GM19397 (cell line): ENCODE data around the gene CNTNAP2.
"Not testable (repeated sequence)": the region's sequence is repeated elsewhere in the genome, so short reads cannot be mapped to it uniquely, and the experiment has no call there.

Experiments
- ATAC-seq: cut with Tn5 transposase; IDR thresholded peaks from one replicate; pipeline ENCODE4 v1.9.1; 2021; ENCODE audit warnings: mild to moderate bottlenecking, moderate library complexity; ENCODE audit not compliant: unreplicated experiment

Gene CNTNAP2

DNA sequence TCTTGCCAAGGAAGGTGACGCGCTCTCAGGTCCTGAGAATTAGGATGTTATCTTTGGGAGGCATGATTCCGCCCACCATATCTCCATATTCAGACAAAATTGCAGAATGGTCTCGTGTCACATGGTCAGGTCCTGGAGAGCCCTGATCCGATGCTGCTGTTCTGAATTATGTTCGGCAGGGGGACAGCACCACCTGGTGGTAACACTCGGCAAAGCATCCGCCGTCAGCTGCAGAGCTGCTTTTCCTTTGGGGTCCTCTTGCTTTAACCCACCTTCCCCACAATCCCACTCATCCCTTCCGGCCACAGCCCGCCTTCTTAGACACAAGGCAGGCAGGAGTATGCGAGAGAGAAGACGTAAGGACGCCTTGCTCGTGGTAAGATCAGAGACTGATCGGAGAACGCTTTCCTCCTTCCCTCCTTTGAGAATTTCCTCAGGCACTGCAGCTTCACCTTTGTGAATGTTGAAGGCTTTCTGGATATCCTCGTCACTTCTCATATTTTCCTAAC, 2146.2 kb downstream of the CNTNAP2 start:
- peak; percentile 73 for ATAC-seq

- no peak for ATAC-seq
These were observed 2148.4 kb downstream of the CNTNAP2 start for GRCh38 chr7:148264933-148265557.

GRCh38 chr7:148265896-148266295, 2149.3 kb downstream of the CNTNAP2 start:
- no peak for ATAC-seq

DNA sequence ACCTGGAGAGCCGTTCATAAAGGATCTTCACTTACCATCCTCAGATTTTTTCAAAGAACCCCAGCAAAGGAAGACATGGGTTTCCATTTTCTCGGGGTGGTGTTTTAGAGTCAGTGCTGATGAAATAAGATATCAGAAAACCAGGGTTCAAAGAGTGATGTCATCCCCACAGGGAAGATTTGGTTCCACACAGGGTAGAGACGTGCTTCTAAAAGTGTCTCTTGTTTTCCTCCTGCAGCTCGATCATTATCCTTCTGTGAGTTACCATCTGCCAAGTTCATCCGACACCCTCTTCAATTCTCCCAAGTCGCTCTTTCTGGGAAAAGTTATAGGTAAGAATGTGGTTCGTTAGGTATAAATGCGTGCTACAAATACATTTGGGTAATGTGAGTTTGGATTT, 2150.2 kb downstream of the CNTNAP2 start:
- ATAC-seq = no peak

GRCh38 chr7:148270576-148270975, 2154.0 kb downstream of the CNTNAP2 start:
- ATAC-seq = no peak

DNA sequence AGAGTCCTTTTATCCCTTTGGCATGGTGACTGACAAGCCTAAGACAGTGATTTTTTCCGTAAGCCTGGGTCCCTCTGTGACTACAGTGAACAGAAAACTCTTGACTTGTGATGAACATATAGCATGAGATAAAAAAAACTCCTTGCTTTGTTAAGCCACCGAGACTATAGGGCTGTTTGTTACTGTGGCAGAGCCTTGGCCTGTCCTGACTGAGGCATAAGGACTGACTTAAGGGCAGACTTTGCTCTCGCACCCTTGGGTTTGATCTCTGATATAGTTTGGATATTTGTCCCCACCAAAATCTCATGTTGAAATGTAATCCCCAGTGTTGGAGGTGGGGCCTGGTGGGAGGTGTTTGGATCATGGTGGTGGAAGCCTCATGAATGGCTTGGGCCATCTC, 2157.5 kb downstream of the CNTNAP2 start:
- no peak for ATAC-seq

DNA sequence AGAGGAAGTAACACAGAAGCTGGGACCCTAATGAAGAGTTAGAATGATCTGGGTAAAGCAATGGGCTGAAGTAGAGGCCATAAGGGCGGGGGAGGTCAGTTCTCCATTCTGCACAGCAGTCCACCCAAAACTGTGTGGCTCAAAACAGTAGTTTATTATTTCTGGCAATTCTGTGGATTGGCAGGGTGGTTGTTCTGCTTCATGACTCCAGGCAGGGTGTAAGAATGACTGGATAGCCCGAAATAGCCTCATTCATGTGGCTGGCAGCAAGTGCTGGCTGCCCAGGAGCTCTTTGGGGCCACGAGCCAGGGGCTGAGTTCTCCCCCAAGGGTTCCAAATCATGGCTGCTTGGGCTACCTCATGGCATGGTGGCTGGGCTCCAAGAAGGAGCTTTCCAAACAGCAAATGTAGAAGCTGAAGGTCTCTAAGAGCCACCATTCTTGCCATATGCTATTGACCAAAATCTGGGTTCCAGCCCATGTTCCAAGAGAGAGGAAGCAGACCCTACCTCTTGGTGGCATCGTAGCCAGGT, 2158.8 kb downstream of the CNTNAP2 start:
- no peak for ATAC-seq

GRCh38 chr7:148276314-148277041, 2159.9 kb downstream of the CNTNAP2 start:
- ATAC-seq = no peak

GRCh38 chr7:148277042-148277660, 2160.6 kb downstream of the CNTNAP2 start:
- no peak for ATAC-seq

GRCh38 chr7:148286150-148286549, 2169.5 kb downstream of the CNTNAP2 start:
- no peak for ATAC-seq

DNA sequence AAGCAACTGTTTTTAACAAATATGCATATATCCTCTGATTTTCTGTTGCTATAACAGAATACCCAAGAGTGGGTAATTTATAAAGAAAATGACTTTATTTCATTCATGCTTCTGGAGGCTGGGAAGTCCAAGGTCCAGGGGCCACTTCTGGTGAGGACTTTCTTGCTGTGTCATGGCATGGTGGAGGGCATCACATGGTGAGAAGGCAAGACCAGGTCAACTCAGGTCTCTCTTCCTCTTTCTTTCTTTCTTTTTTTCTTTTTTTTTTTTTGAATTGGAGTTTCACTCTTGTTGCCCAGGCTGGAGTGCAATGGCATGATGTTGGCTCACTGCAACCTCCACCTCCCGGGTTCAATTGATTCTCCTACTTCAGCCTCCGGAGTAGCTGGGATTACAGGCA, 2170.9 kb downstream of the CNTNAP2 start:
- ATAC-seq = no peak

DNA sequence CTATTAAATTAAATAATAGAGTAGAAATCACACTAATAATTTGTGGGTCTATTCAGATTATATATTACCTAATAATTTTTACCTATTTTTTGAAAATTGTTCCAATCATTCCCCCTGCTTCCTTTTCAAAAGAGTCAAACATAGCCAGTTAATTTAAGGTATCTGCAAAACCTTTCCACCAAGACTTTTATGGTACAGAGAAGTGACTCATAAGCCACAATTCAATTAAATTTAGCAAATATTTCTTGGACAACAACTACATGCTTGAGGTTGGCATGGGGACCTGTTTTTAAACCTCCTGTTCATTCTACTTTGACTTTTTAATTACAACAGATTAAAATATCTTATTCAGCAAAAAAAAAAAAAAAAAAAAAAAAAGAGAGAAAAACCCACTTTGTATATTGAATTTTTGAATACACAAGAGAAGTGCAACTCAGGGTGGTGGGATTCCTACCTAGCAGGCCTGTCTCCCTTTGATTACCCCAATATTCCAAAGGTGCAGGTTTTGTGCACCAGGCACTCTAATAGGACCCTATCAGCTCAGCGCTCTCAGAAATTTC, 2172.1 kb downstream of the CNTNAP2 start:
- ATAC-seq = no peak

GRCh38 chr7:148289630-148290029, 2173.0 kb downstream of the CNTNAP2 start:
- ATAC-seq = no peak

GRCh38 chr7:148290538-148290937, 2173.9 kb downstream of the CNTNAP2 start:
- no peak for ATAC-seq

- ATAC-seq = no peak
These were observed 2175.2 kb downstream of the CNTNAP2 start for GRCh38 chr7:148291799-148292198.

- no peak for ATAC-seq
These were observed 2180.5 kb downstream of the CNTNAP2 start for GRCh38 chr7:148296994-148297644.

GRCh38 chr7:148298768-148299167, 2182.2 kb downstream of the CNTNAP2 start:
- not testable (repeated sequence) for ATAC-seq

DNA sequence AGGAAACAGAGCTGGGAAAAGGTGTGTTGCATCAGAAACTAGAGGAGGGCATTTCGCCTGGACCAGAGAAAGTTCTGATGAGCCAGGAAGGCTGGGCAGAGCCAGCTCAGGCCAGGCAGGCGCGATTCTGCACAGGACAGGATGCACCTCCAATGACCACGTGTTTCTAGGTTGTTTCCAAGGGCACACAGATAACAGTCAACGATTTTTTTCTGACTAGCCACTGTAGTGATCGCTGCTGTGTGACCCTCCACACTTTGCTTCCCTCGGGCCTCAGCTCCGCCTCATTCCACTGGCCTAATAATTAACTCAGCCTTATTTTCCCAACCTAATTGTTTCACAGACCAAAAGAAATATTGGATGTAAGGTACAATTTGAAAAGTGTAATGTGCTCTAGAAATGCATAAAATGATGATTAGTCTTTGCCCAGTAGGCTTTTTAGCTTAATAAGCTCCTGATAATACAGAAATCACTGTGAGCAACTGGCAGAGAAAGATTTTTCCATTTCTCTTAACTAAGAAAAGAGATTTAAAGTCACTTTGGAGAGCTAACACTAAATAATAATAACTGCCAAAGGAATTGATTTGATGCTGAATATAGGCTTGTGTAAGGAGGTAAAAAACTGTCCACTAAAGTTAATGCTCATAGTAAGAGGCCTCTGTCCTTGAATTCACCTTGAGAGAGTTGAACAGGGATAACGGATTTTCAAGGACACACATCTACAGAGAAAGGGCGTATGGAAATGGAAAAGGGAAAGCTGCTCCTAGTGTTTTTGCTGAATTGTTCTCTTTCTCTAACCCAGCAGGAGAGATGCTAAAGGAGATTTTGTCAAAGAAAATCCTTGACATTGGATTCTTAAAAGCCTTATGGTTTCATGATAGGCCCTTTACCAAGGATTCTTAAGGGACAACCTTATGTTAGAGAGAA, 2183.0 kb downstream of the CNTNAP2 start:
- no peak for ATAC-seq

- ATAC-seq = not testable (repeated sequence)
These were observed 2185.8 kb downstream of the CNTNAP2 start for GRCh38 chr7:148302436-148302835.
